GM12865 (cell line): ENCODE data around the gene FAM107B.
"Not testable (repeated sequence)": the region's sequence is repeated elsewhere in the genome, so short reads cannot be mapped to it uniquely, and the experiment has no call there.

Source experiments
- DNase-seq: peaks from one replicate; pipeline ENCODE4 v3.0.0; 2010; ENCODE audit warnings: low read depth
- H3K4me3 ChIP-seq: 2 replicates; pipeline ENCODE4 v1.5.1; 2011; ENCODE audit warnings: mild to moderate bottlenecking, low read depth, low read length, control low read depth
- CTCF ChIP-seq: IDR thresholded peaks from 2 replicates; pipeline ENCODE4 v1.5.1; 2011; ENCODE audit warnings: low read length, control low read depth, low read depth, inconsistent platforms; ENCODE audit not compliant: insufficient read depth; ENCODE audit errors: missing control alignments

FAM107B gene

GRCh38 chr10:14696821-14697220 lies 77.9 kb downstream of the FAM107B start:
- TF ChIP-seq CTCF = no peak
- no peak overlapping the region for H3K4me3 ChIP-seq
- no peak for DNase-seq

GRCh38 chr10:14695847-14696480 lies 78.7 kb downstream of the FAM107B start:
- no peak for TF ChIP-seq CTCF
- no peak overlapping the region for H3K4me3 ChIP-seq
- DNase-seq = no peak

- H3K4me3 ChIP-seq = no peak overlapping the region
- DNase-seq = no peak
- no peak for TF ChIP-seq CTCF
Observed at GRCh38 chr10:14693891-14694290, 80.8 kb downstream of the FAM107B start.

- TF ChIP-seq CTCF = no peak
- no peak overlapping the region for H3K4me3 ChIP-seq
- peak; percentile 24 for DNase-seq
Observed at GRCh38 chr10:14692344-14693076, 82.2 kb downstream of the FAM107B start.

GRCh38 chr10:14691359-14691758 lies 83.3 kb downstream of the FAM107B start:
- no peak overlapping the region for H3K4me3 ChIP-seq
- TF ChIP-seq CTCF = no peak
- no peak for DNase-seq

- DNase-seq = no peak
- no peak overlapping the region for H3K4me3 ChIP-seq
- TF ChIP-seq CTCF = no peak
Observed at GRCh38 chr10:14688606-14689005, 86.1 kb downstream of the FAM107B start.

- not testable (repeated sequence) for H3K4me3 ChIP-seq, DNase-seq
Observed at GRCh38 chr10:14688189-14688588, 86.5 kb downstream of the FAM107B start.
